ENCODE measurements around the gene P2RX1. TPM values are rescaled to one million over a fixed set of nuclear protein-coding genes. Genes with fewer than 3 reads are reported as not detected.

Gene P2RX1
- total RNA-seq, 2 donors from 2014 or later: 39.2 to 45.4 TPM

GRCh38 chr17:3888343-3889171 lies 27.7 kb downstream of the P2RX1 start:
- peaks cover 43% of the 10 kb centered on the region for H3K4me1 ChIP-seq
- ATAC-seq (no peak), DNase-seq (peak; percentile 43 to 67 (median 62))
- H3K27ac ChIP-seq: peak overlapping the region in 2 of 4 donors; percentile 50 to 51
- intact Hi-C loops (cut with DNase I): no loop called here
- no peaks in the 10 kb centered on the region for H3K9me3 ChIP-seq
- WGBS, 2 donors: 69 to 88% methylated on average over 28 to 44 of the region's 50 CpGs
- H3K4me3 ChIP-seq: no peak overlapping the region
- H3K36me3 ChIP-seq (replicated peaks in 1 of 2; ENCODE audit: insufficient read depth in 1 of 2, low read depth in 2 of 2): no peaks in the 10 kb centered on the region
- TF ChIP-seq CTCF (IDR thresholded peaks at IDR 0.05): no peak
- peak in 1 of 3 donors; percentile 11 for TF ChIP-seq POLR2A (IDR thresholded peaks at IDR 0.05)
- no peaks in the 10 kb centered on the region for H3K27me3 ChIP-seq

GRCh38 chr17:3887804-3888203 lies 28.5 kb downstream of the P2RX1 start:
- intact Hi-C loops (cut with DNase I): no loop called here
- Histone ChIP-seq H3K4me3 (no peak overlapping the region), H3K27ac (peak overlapping the region in 2 of 4 donors; percentile 50 to 51), H3K27me3 (no peaks in the 10 kb centered on the region), H3K36me3 (replicated peaks in 1 of 2; ENCODE audit: insufficient read depth in 1 of 2, low read depth in 2 of 2) (no peaks in the 10 kb centered on the region), H3K4me1 (peaks cover 38% of the 10 kb centered on the region), H3K9me3 (no peaks in the 10 kb centered on the region)
- no peak for ATAC-seq
- TF ChIP-seq CTCF (IDR thresholded peaks at IDR 0.05): no peak
- no peak for TF ChIP-seq POLR2A (IDR thresholded peaks at IDR 0.05)
- DNase-seq: no peak
- WGBS, 2 donors: 77 to 79% methylated on average over 7 to 9 of the region's 9 CpGs

GRCh38 chr17:3887394-3887793 lies 28.9 kb downstream of the P2RX1 start:
- H3K4me3 ChIP-seq: no peak overlapping the region
- intact Hi-C loops (cut with DNase I): no loop called here
- peak overlapping the region in 2 of 4 donors; percentile 53 to 60 for H3K27ac ChIP-seq
- no peak for DNase-seq
- H3K27me3 ChIP-seq: no peaks in the 10 kb centered on the region
- H3K36me3 ChIP-seq (replicated peaks in 1 of 2; ENCODE audit: insufficient read depth in 1 of 2, low read depth in 2 of 2): no peaks in the 10 kb centered on the region
- TF ChIP-seq POLR2A (IDR thresholded peaks at IDR 0.05): no peak
- TF ChIP-seq CTCF (IDR thresholded peaks at IDR 0.05): no peak
- H3K4me1 ChIP-seq: peaks cover 36% of the 10 kb centered on the region
- WGBS, 2 donors: 76 to 81% methylated on average over 2 of the region's 2 CpGs
- no peak for ATAC-seq
- no peaks in the 10 kb centered on the region for H3K9me3 ChIP-seq

GRCh38 chr17:3886776-3887175 lies 29.5 kb downstream of the P2RX1 start:
- no peak overlapping the region for H3K4me3 ChIP-seq
- ATAC-seq: no peak
- peak overlapping the region in 2 of 4 donors; percentile 53 to 60 for H3K27ac ChIP-seq
- intact Hi-C loops (cut with DNase I): no loop called here
- peaks cover 30% of the 10 kb centered on the region for H3K4me1 ChIP-seq
- no peaks in the 10 kb centered on the region for H3K27me3 ChIP-seq
- TF ChIP-seq POLR2A (IDR thresholded peaks at IDR 0.05) (peak in 1 of 3 donors; percentile 25), CTCF (IDR thresholded peaks at IDR 0.05) (no peak)
- H3K9me3 ChIP-seq: no peaks in the 10 kb centered on the region
- H3K36me3 ChIP-seq (replicated peaks in 1 of 2; ENCODE audit: insufficient read depth in 1 of 2, low read depth in 2 of 2): no peaks in the 10 kb centered on the region
- WGBS, 2 donors: 56 to 84% methylated on average over 10 of the region's 10 CpGs
- peak in 1 of 4 donors; percentile 64 for DNase-seq

Measured in body of pancreas (tissue), 4 donors.